GM12892 (cell line): ENCODE measurements around the gene AP2A2.

ENCODE experiments used
- POLR2A ChIP-seq: IDR thresholded peaks from 2 replicates; pipeline ENCODE4 v1.6.1; 2011; ENCODE audit warnings: low read depth, low read length, control low read depth
- POLR2AphosphoS5 ChIP-seq: IDR thresholded peaks from 2 replicates; pipeline ENCODE4 v1.6.1; 2011; ENCODE audit warnings: low read depth, low read length, control low read depth
- TAF1 ChIP-seq: IDR thresholded peaks from 2 replicates; pipeline ENCODE4 v1.6.1; 2011; ENCODE audit warnings: low read depth, mild to moderate bottlenecking, control low read depth, low read length, borderline replicate concordance

- TF ChIP-seq POLR2A (no peak), TAF1 (no peak), POLR2AphosphoS5 (no peak)
Measured at GRCh38 chr11:954392-955153, 28.9 kb downstream of the AP2A2 start.
